SW480 (cell line): ENCODE data around the gene LOX.

Experiments
- DNase-seq: peaks from one replicate; pipeline ENCODE4 v3.0.0-alpha.2; 2016; ENCODE audit warnings: low spot score

Gene LOX

GRCh38 chr5:122078116-122079110, at the start of gene LOX:
Gene LOX (minus strand): TSS chr5:122078259. CDS start chr5:122077985, 274 bp downstream.
- DNase-seq, result peak; percentile 22

- DNase-seq, result no peak
These were observed 48.8 kb upstream of the LOX start for GRCh38 chr5:122126756-122127321.

GRCh38 chr5:122126177-122126755, 48.2 kb upstream of the LOX start:
- peak; percentile 6 for DNase-seq

GRCh38 chr5:122124766-122125165, 46.7 kb upstream of the LOX start:
- DNase-seq, result no peak

- DNase-seq, result no peak
These were observed 43.7 kb upstream of the LOX start for GRCh38 chr5:122121479-122122465.

GRCh38 chr5:122120957-122121356, 42.9 kb upstream of the LOX start:
- peak; percentile 34 for DNase-seq

- no peak for DNase-seq
These were observed 42.4 kb upstream of the LOX start for GRCh38 chr5:122120493-122120892.

- no peak for DNase-seq
These were observed 41.1 kb upstream of the LOX start for GRCh38 chr5:122119205-122119604.

GRCh38 chr5:122118356-122118948, 40.4 kb upstream of the LOX start:
- no peak for DNase-seq

GRCh38 chr5:122114501-122114900, 36.4 kb upstream of the LOX start:
- no peak for DNase-seq

- DNase-seq, result no peak
These were observed 34.9 kb upstream of the LOX start for GRCh38 chr5:122112733-122113558.

- DNase-seq, result no peak
These were observed 34.0 kb upstream of the LOX start for GRCh38 chr5:122112063-122112462.

GRCh38 chr5:122111460-122111859, 33.4 kb upstream of the LOX start:
- DNase-seq, result no peak

GRCh38 chr5:122110987-122111386, 32.9 kb upstream of the LOX start:
- no peak for DNase-seq

- DNase-seq, result no peak
These were observed 29.0 kb upstream of the LOX start for GRCh38 chr5:122107016-122107415.

- no peak for DNase-seq
These were observed 27.9 kb upstream of the LOX start for GRCh38 chr5:122105909-122106308.

- DNase-seq, result no peak
These were observed 24.8 kb upstream of the LOX start for GRCh38 chr5:122102825-122103224.

- peak; percentile 57 for DNase-seq
These were observed 23.7 kb upstream of the LOX start for GRCh38 chr5:122101636-122102285.

- DNase-seq, result no peak
These were observed 21.2 kb upstream of the LOX start for GRCh38 chr5:122099060-122099790.
